Subcutaneous adipose tissue (tissue), 4 donors: Measurements from ENCODE around the gene DEGS2. TPM values are rescaled to one million over a fixed set of nuclear protein-coding genes. Genes with fewer than 3 reads are reported as not detected.

ENCODE experiments used
- total RNA-seq, 4 donors: library from RNA; depleted of rRNA; stranded (reverse); fragments of >200 nt; gene quantifications; one replicate each; pipeline ENCODE4 v1.1.0, GENCODE V29; 2016
- TF ChIP-seq, protein P1 (sequence below): fragments of 450-650 bp; IDR thresholded peaks from one replicate; pipeline ENCODE4 v1.5.1; 2016; ENCODE audit warnings: low read depth, mild to moderate bottlenecking, control low read depth, antibody characterized with exemption, moderate library complexity

The DEGS2 gene
- total RNA-seq: under 1 TPM in 3 of 4 donors, not detected in 1; 0.22 to 0.94 (median 0.34) TPM

DNA sequence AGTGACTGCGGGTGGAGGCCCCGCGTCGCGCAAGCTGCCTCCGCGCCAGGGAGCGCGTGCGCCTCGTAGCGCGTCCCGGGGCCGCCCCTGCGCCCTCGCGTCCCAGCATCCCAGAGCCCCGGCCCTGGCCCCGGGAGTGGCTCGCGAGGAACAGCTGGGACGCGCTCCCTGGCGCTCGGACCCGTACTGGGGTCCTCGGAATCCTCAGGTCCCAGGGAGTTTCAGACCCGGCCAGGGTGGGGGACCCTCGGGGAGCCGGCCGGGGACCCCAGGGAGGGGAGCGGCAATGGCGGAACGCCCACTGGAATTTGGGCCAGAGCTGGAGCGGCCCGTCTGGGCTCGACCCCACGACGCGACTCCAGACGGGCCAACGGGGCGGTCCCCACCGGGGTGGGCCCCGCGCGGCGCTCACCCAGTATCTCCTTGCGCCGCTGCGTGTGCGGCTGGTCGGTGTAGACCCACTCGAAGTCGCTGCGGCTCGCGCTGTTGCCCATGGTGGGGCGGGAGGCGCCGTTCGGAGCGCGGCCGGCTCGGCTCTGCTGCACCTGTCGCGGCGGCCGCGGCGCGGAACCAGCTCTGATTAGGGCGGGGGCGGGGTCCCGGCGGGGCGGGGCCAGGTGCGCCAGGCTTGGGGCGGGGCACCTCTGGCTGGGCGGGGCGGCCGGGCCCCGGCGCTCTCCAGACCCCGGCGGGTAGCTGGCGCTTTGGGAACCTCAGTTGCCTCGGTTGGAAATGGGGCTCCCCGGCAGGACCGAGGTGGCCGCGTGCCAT, at the start of gene DEGS2:
DEGS2 (minus strand) TSS at position 552 of the 771 bp plus-strand sequence; CDS start at position 494, 58 bp downstream.
- TF ChIP-seq, protein P1, sequence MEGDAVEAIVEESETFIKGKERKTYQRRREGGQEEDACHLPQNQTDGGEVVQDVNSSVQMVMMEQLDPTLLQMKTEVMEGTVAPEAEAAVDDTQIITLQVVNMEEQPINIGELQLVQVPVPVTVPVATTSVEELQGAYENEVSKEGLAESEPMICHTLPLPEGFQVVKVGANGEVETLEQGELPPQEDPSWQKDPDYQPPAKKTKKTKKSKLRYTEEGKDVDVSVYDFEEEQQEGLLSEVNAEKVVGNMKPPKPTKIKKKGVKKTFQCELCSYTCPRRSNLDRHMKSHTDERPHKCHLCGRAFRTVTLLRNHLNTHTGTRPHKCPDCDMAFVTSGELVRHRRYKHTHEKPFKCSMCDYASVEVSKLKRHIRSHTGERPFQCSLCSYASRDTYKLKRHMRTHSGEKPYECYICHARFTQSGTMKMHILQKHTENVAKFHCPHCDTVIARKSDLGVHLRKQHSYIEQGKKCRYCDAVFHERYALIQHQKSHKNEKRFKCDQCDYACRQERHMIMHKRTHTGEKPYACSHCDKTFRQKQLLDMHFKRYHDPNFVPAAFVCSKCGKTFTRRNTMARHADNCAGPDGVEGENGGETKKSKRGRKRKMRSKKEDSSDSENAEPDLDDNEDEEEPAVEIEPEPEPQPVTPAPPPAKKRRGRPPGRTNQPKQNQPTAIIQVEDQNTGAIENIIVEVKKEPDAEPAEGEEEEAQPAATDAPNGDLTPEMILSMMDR: no peak

DNA sequence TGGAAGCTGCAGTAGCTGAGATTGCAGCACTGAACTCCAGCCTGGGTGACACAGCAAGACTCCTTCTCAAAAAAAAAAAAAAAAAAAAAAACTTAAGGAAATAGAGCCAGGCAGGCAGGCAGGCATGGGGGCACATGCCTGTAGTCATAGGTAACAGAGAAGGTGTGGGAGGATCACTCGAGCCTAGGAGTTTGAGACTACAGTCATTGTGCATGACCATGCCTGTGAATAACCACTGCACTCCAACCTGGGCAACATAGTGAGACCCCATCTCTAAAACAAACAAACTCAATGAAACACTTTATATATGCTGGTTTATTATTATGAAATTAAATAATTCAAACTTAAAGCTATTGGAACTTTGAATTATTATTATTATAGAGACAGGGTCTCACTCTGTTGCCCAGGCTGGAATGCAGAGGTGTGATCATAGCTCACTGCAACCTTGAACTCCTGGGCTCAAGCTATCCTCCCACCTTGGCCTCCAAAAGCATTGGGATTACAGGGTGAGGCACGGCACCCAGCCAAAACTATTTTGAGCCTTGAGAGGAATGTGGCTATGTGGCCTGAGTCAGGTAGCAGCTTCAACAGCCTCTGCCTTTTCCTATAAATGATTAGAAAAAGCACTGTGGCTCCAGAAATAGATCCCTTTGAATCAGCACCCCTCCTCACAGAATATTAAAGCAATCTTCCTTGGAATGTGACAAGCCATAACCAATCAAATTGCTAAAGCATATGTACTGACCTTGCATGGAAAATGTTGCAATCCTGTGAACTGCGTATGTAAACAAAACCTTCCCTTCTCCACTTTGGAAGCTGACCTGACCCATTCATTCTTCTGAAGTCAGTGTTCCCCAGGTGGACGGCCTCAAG, 44.8 kb upstream of the DEGS2 start:
- TF ChIP-seq, protein P1: no peak

DNA sequence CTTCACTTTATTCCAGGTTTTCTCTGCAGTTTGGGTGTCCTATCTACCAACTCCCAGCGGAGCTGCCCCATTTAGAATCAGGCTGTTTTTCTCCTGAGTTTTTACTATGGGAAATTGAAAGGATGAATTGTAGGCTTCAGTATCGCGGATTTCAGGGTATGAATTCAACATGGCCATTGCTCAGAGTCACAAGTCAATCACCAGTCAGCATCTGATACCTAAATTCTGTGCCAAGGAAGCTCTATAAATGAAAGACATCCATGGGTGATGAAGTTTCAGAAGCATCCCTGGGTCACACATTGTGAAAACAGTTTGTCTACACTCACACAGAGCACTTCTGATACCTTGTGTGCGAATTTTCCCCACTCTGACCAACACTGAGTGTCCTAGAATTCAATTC, 43.7 kb upstream of the DEGS2 start:
- TF ChIP-seq, protein P1: no peak

DNA sequence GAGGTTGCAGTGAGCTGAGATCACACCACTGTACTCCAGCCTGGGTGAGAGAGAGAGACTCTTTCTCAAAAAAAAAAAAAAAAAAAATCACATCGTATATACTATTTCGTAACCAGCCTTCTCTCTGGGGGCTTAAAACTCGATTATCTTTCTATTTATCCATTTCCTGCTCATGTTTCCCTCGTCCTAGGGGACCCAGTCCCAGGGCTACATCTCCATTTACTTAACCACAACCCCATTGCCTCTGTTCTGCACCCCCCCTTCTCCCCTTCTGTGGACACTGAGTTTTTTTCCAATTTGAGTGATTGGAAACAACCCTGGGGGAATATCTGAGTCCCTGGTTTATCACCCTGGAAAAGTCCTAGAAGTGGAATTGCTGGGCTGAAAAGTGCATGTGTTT, 43.3 kb upstream of the DEGS2 start:
- TF ChIP-seq, protein P1: no peak

DNA sequence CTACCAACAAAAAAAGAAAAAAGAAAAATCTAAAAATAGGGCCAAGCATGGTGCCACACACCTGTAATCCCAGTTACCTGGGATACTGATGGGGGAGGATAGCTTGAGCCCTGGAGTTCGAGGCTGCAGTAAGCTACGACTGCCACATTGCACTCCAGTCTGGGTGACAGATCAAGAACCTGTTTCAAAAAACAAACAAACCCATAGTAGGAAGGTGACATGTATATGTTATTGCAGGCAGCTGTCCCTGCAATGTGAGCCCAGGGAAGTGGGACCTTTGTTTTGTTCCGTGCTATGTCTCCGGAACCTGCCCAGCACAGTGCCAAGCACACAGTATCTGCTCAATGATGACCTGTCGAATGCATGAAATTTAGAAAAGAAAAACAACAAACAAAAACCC, 42.3 kb upstream of the DEGS2 start:
- TF ChIP-seq, protein P1: no peak

DNA sequence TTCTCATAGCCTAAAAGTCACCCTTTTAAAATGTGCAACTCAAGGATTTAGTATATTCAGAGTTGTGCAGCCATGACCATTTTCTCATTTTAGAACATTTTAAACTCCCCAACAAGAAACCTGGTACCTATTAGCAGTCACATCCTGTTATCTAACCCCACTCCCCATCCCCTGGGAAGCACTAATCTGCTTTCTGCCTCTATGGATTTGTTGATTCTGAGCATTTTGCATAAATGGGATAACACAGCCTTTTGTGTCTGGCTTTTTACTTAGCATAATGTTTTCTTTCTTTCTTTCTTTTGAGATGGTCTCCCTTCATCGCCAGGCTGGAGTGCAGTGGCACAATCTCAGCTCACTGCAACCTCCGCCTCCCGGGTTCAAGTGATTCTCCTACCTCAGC, 40.9 kb upstream of the DEGS2 start:
- TF ChIP-seq, protein P1: no peak

DNA sequence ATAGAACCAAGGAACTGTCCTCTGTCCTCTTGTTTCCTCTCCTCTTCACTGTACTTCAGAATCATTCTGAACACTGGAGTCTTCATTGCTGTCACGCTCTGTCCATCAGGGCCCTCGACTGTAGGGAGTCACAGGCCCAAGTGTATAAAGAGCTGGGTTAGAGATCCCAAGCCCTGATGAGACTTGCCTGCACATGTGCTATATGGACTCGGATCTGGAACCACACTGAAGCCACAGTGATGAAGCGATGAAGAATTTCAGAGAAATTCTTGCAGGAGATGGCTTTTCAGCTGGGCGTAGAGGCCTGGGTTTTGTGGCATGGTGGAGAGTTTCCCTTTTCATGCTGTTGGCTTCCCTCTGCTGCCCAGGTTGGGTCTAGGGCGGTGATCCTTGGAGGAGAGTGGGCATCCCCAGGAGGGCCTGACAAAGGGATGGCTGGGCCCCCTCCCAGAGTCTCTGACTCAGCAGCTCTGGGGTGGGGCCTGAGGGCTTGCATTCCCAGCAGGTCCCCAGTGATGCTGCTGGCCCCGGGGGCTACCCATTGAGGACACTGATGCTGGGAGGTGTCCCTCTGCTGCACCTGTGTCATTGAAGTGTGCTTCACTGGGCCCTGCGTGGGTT, 39.9 kb upstream of the DEGS2 start:
- TF ChIP-seq, protein P1: no peak
